ENCODE measurements around the gene SSTR3. TPM values are rescaled to one million over a fixed set of nuclear protein-coding genes. Genes with fewer than 3 reads are reported as not detected.
A peak's percentile ranks its signal among the peaks of the same experiment; 100 is the strongest.

The SSTR3 gene
- total and polyA plus RNA-seq, 4 donors = 0.19 TPM; not detected in 3

- peaks cover 26 to 56% (median 42%) of the 10 kb centered on the region in 4 donors for H3K4me1 ChIP-seq (ENCODE audit: control insufficient read depth in 4 of 4, insufficient read depth in 4 of 4, low read length in 3 of 4)
- peak; percentile 79 to 80 for TF ChIP-seq RAD21 (IDR thresholded peaks at IDR 0.05)
- no peak for TF ChIP-seq TAF1 (conservative IDR thresholded peaks at IDR 0.05)
- TF ChIP-seq CTCF (IDR thresholded peaks at IDR 0.05; ENCODE audit: low read depth, low read length, missing input control) = peak; percentile 72
- TF ChIP-seq FOXA2 (IDR thresholded peaks at IDR 0.05) = peak; percentile 39
Measured at GRCh38 chr22:37198258-37199102, 13.8 kb downstream of the SSTR3 start.

GRCh38 chr22:37197451-37198257, 14.6 kb downstream of the SSTR3 start:
- H3K9ac ChIP-seq (ENCODE audit: low read depth in 1 of 2, low read length in 2 of 2) = peak overlapping the region; percentile 37 to 46
- 29% methylated on average over 12 of the region's 12 CpGs for WGBS
- no peak for DNase-seq (ENCODE audit: low spot score)
- no peaks in the 10 kb centered on the region for H3K36me3 ChIP-seq (ENCODE audit: control insufficient read depth in 4 of 4, insufficient read depth in 3 of 4, low read depth in 1 of 4, low read length in 3 of 4)
- H3K4me1 ChIP-seq (ENCODE audit: control insufficient read depth in 4 of 4, insufficient read depth in 4 of 4, low read length in 3 of 4) = peaks cover 26 to 56% (median 42%) of the 10 kb centered on the region in 4 donors
- H3K27ac ChIP-seq (ENCODE audit: low read depth in 1 of 2, low read length in 2 of 2) = peak overlapping the region; percentile 96
- TF ChIP-seq YY1 (IDR thresholded peaks at IDR 0.05) (peak; percentile 34), JUND (IDR thresholded peaks at IDR 0.05) (peak; percentile 62 to 86), GABPA (IDR thresholded peaks at IDR 0.05 in 1 of 2, conservative IDR thresholded peaks at IDR 0.05 in 1 of 2) (no peak), MAX (IDR thresholded peaks at IDR 0.05) (no peak), RXRA (IDR thresholded peaks at IDR 0.05) (peak in 1 of 2 donors; percentile 73), REST (IDR thresholded peaks at IDR 0.05) (peak; percentile 20), CTCF (IDR thresholded peaks at IDR 0.05; ENCODE audit: low read depth, low read length, missing input control) (no peak), HNF4A (conservative IDR thresholded peaks at IDR 0.05) (peak in 1 of 2 donors; percentile 64)
- H3K27me3 ChIP-seq (ENCODE audit: control insufficient read depth in 4 of 4, insufficient read depth in 4 of 4, low read length in 3 of 4) = no peaks in the 10 kb centered on the region
- H3K4me3 ChIP-seq (ENCODE audit: low read depth in 1 of 3, low read length in 3 of 3) = peak overlapping the region in 2 of 3 donors; percentile 1 to 59
- no peaks in the 10 kb centered on the region for H3K9me3 ChIP-seq (ENCODE audit: control insufficient read depth in 4 of 4, low read length in 3 of 4)

More at GRCh38 chr22:37198258-37199102, 13.8 kb downstream of the SSTR3 start:
- peak overlapping the region; percentile 96 for H3K27ac ChIP-seq (ENCODE audit: low read depth in 1 of 2, low read length in 2 of 2)
- H3K36me3 ChIP-seq (ENCODE audit: control insufficient read depth in 4 of 4, insufficient read depth in 3 of 4, low read depth in 1 of 4, low read length in 3 of 4) = no peaks in the 10 kb centered on the region
- WGBS = 2% methylated on average over 51 of the region's 51 CpGs
- H3K27me3 ChIP-seq (ENCODE audit: control insufficient read depth in 4 of 4, insufficient read depth in 4 of 4, low read length in 3 of 4) = no peaks in the 10 kb centered on the region
- peak overlapping the region; percentile 72 to 100 for H3K9ac ChIP-seq (ENCODE audit: low read depth in 1 of 2, low read length in 2 of 2)
- no peaks in the 10 kb centered on the region for H3K9me3 ChIP-seq (ENCODE audit: control insufficient read depth in 4 of 4, low read length in 3 of 4)
- peak; percentile 93 for DNase-seq (ENCODE audit: low spot score)
- peak overlapping the region; percentile 59 to 85 (median 79) for H3K4me3 ChIP-seq (ENCODE audit: low read depth in 1 of 3, low read length in 3 of 3)

Data from liver (tissue), 9 donors.